ENCODE measurements around the gene ZNF398.

The ZNF398 gene

GRCh38 chr7:149194799-149195179 is 47.5 kb downstream of the ZNF398 start:
- in situ Hi-C loops (cut with HindIII; ENCODE audit: low sequenced_read_pairs): no loop called here
- TF ChIP-seq, protein P1, sequence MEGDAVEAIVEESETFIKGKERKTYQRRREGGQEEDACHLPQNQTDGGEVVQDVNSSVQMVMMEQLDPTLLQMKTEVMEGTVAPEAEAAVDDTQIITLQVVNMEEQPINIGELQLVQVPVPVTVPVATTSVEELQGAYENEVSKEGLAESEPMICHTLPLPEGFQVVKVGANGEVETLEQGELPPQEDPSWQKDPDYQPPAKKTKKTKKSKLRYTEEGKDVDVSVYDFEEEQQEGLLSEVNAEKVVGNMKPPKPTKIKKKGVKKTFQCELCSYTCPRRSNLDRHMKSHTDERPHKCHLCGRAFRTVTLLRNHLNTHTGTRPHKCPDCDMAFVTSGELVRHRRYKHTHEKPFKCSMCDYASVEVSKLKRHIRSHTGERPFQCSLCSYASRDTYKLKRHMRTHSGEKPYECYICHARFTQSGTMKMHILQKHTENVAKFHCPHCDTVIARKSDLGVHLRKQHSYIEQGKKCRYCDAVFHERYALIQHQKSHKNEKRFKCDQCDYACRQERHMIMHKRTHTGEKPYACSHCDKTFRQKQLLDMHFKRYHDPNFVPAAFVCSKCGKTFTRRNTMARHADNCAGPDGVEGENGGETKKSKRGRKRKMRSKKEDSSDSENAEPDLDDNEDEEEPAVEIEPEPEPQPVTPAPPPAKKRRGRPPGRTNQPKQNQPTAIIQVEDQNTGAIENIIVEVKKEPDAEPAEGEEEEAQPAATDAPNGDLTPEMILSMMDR (IDR thresholded peaks at IDR 0.05; ENCODE audit: low read depth, low read length): no peak
- peak overlapping the region; percentile 68 for H3K4me3 ChIP-seq (ENCODE audit: low read depth, low read length)
- DNase-seq (ENCODE audit: low read depth, low spot score): no peak

DNA sequence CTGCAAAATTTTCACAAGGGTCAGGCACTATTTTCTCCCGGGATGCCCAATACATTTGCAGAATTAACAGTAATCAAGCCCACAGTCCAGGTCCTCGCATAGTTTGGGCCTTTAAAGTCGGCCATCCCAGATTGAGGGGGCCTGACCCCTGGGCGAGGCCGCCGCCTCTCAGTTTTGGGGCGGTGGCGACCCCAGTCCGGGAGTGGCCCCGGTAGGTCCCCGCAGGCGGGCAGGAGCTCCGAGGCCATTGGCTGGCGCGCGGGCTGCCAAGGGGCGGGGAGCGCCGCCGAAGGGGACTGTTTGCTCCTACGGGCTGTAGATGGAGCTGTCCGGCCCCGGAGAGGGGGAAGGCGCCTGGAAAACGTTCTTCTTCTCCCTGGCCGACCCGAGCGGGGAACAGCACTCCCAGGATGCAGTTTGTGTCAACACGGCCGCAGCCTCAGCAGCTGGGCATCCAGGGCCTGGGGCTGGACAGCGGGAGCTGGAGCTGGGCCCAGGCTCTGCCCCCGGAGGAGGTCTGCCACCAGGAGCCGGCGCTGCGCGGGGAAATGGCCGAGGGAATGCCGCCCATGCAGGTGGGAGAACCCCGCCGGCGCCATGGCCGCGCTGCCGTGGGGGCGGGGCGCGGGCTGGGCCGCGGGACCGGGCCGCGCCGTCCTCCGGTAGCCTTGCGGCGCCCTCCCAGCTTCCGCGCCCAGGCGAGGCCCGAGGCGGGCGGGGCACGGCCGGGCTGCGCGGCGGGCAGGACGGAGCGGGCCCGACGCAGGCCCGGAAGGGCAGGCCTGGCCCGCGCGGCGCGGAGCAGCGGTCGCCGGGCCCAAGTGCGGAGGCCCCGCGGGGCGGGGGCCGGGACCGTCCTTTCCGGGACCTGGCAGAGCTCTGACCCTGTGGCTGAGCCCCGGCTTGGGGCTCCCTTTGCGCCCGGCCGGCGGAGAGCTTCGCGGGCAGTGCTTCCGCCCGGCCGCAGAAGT is 48.2 kb downstream of the ZNF398 start, which contains the start of gene ZNF282:
TSS of gene ZNF282 (plus strand) at position 367 of the 971 bp plus-strand sequence. CDS start at position 411, 44 bp downstream.
- TF ChIP-seq, protein P1 (IDR thresholded peaks at IDR 0.05; ENCODE audit: low read depth, low read length): peak; percentile 76
- in situ Hi-C loops (cut with HindIII; ENCODE audit: low sequenced_read_pairs): no loop called here
- peak within 1 kb of the TSS; percentile 68 for H3K4me3 ChIP-seq (ENCODE audit: low read depth, low read length)
- peak; percentile 95 for DNase-seq (ENCODE audit: low read depth, low spot score)

DNA sequence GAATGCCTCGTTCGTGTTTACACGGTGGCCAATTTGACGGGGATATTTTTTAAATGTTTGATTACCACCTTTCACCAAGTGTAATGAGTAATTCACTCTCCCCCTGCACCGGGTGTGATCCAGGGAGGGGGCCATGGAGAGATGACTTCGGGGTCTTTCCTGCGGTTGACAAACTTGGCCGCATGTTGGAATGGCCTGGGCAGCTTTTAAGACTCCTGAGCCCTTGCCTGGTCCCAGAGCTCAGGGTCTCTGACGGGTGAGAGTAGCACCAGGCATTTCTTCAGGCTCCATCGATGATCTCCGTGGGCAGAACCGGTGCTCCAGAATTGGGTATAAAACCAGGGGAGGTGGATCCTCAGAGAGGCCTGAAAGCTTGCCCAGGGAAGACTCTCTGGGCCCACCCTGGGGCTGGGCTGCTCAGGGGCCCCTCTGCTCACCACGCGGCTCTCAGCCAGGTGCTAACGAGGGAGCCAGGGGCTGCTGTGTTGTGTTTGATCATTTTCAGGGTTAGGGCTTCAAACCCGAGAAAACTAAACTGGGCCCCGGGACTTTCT is 49.0 kb downstream of the ZNF398 start:
- TF ChIP-seq, protein P1 (IDR thresholded peaks at IDR 0.05; ENCODE audit: low read depth, low read length): no peak
- H3K4me3 ChIP-seq (ENCODE audit: low read depth, low read length): peak overlapping the region; percentile 68
- in situ Hi-C loops (cut with HindIII; ENCODE audit: low sequenced_read_pairs): no loop called here
- no peak for DNase-seq (ENCODE audit: low read depth, low spot score)

DNA sequence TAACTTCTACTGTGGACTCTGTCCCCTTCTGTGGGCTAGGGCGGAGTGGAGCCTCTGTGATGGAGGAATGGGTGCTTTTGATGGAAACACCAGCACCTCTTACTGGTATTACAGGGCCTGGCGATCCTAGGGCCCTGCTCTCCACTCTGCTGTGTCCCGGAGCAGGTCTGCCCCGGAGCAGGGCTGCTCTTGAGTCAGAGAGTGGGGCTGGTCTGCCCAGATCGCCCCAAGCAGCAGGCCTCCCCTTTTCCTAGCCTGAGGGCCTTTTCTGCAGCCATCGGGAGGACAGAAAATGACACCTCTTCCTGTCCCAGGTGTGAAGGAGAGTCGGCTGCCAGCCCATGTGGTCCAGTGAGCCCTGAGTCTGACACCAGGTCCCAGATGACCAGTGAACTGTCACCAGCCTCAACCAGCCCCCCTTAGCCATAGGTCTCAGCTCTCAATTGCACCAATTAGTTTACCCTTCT is 49.5 kb downstream of the ZNF398 start:
- TF ChIP-seq, protein P1 (IDR thresholded peaks at IDR 0.05; ENCODE audit: low read depth, low read length): no peak
- in situ Hi-C loops (cut with HindIII; ENCODE audit: low sequenced_read_pairs): no loop called here
- peak overlapping the region; percentile 68 for H3K4me3 ChIP-seq (ENCODE audit: low read depth, low read length)
- no peak for DNase-seq (ENCODE audit: low read depth, low spot score)

- in situ Hi-C loops (cut with HindIII; ENCODE audit: low sequenced_read_pairs): no loop called here
- DNase-seq (ENCODE audit: low read depth, low spot score): no peak
- TF ChIP-seq, protein P1 (IDR thresholded peaks at IDR 0.05; ENCODE audit: low read depth, low read length): no peak
- H3K4me3 ChIP-seq (ENCODE audit: low read depth, low read length): no peak overlapping the region
Observed at GRCh38 chr7:149197675-149198074, 50.4 kb downstream of the ZNF398 start.

- no peak for DNase-seq (ENCODE audit: low read depth, low spot score)
- TF ChIP-seq, protein P1 (IDR thresholded peaks at IDR 0.05; ENCODE audit: low read depth, low read length): no peak
- H3K4me3 ChIP-seq (ENCODE audit: low read depth, low read length): no peak overlapping the region
- in situ Hi-C loops (cut with HindIII; ENCODE audit: low sequenced_read_pairs): no loop called here
Observed at GRCh38 chr7:149198161-149198816, 51.0 kb downstream of the ZNF398 start.
